Peyer's patch (tissue), 4 donors: Measurements from ENCODE around the gene CD59. TPM values are rescaled to one million over a fixed set of nuclear protein-coding genes. Genes with fewer than 3 reads are reported as not detected.
"Not testable (repeated sequence)": the region's sequence is repeated elsewhere in the genome, so short reads cannot be mapped to it uniquely, and the experiment has no call there.

ENCODE experiments used
- DNase-seq, 3 donors: peaks; one replicate each; pipeline ENCODE4 v3.0.0-alpha.2; 2017 to 2019
- H3K27ac ChIP-seq, 4 donors: fragments of 200-600 bp; sonication (generic); one replicate each; pipeline ENCODE4 v1.5.1; 2016 to 2019
- H3K27me3 ChIP-seq, 2 donors: fragments of 200-600 bp; sonication (generic); one replicate each; pipeline ENCODE4 v1.5.1; 2019
- H3K36me3 ChIP-seq, 3 donors: fragments of 200-600 bp; sonication (generic); one replicate each; pipeline ENCODE4 v1.5.1; 2016 to 2019
- H3K4me1 ChIP-seq, 4 donors: fragments of 200-600 bp; sonication (generic); one replicate each; pipeline ENCODE4 v1.5.1; 2016 to 2019
- H3K4me3 ChIP-seq, 4 donors: fragments of 200-600 bp; sonication (generic); 1 replicate in 3 of 4; 2 replicates in 1 of 4; pipeline ENCODE4 v1.5.1; 2016 to 2019; ENCODE audit warnings: mild to moderate bottlenecking in 1 of 4
- H3K9me3 ChIP-seq, 4 donors: fragments of 200-600 bp; sonication (generic); one replicate each; pipeline ENCODE4 v1.5.1; 2016 to 2019; ENCODE audit warnings: mild to moderate bottlenecking in 1 of 4
- CTCF ChIP-seq, 6 experiments: fragments of 450-650 bp in 4 of 6; fragments of 200-600 bp in 2 of 6; sonication (generic) in 1 of 6; IDR thresholded peaks; one replicate each; pipeline ENCODE4 v1.5.1; 2017 to 2019; ENCODE audit warnings: antibody characterized with exemption in 6 of 6, mild to moderate bottlenecking in 3 of 6, moderate library complexity in 1 of 6
- POLR2A ChIP-seq, 2 donors: fragments of 450-650 bp; IDR thresholded peaks; one replicate each; pipeline ENCODE4 v1.5.1; 2017; ENCODE audit warnings: antibody characterized with exemption in 2 of 2, mild to moderate bottlenecking in 2 of 2, moderate library complexity in 2 of 2
- total RNA-seq, 4 donors: library from RNA; depleted of rRNA; stranded (reverse); fragments of >200 nt; gene quantifications; one replicate each; pipeline ENCODE4 v1.1.0, GENCODE V29; 2016

Gene CD59
- total RNA-seq, 4 donors from 2014 or later: 48.7 to 85.1 (median 56.1) TPM

GRCh38 chr11:33663121-33663520, 73.1 kb downstream of the CD59 start:
- Histone ChIP-seq H3K4me3 (no peak overlapping the region), H3K4me1 (no peaks in the 10 kb centered on the region), H3K9me3 (no peaks in the 10 kb centered on the region), H3K36me3 (no peaks in the 10 kb centered on the region), H3K27me3 (no peaks in the 10 kb centered on the region), H3K27ac (no peak overlapping the region)
- no peak for TF ChIP-seq POLR2A (IDR thresholded peaks at IDR 0.05)
- DNase-seq: no peak

- not testable (repeated sequence) for H3K4me3 ChIP-seq, DNase-seq, H3K36me3 ChIP-seq, H3K27me3 ChIP-seq, H3K4me1 ChIP-seq, H3K27ac ChIP-seq, H3K9me3 ChIP-seq
These were observed 74.7 kb downstream of the CD59 start for GRCh38 chr11:33661526-33661925.

GRCh38 chr11:33660962-33661361, 75.3 kb downstream of the CD59 start:
- H3K9me3 ChIP-seq: no peaks in the 10 kb centered on the region
- TF ChIP-seq POLR2A (IDR thresholded peaks at IDR 0.05) (no peak), CTCF (IDR thresholded peaks at IDR 0.05) (no peak)
- H3K27ac ChIP-seq: no peak overlapping the region
- DNase-seq: no peak
- H3K4me1 ChIP-seq: no peaks in the 10 kb centered on the region
- no peaks in the 10 kb centered on the region for H3K27me3 ChIP-seq
- no peaks in the 10 kb centered on the region for H3K36me3 ChIP-seq
- no peak overlapping the region for H3K4me3 ChIP-seq

GRCh38 chr11:33659370-33660139, 76.7 kb downstream of the CD59 start:
- no peak for TF ChIP-seq POLR2A (IDR thresholded peaks at IDR 0.05)
- no peak for TF ChIP-seq CTCF (IDR thresholded peaks at IDR 0.05)
- H3K9me3 ChIP-seq: no peaks in the 10 kb centered on the region
- no peaks in the 10 kb centered on the region for H3K4me1 ChIP-seq
- no peak overlapping the region for H3K27ac ChIP-seq
- no peaks in the 10 kb centered on the region for H3K27me3 ChIP-seq
- H3K36me3 ChIP-seq: no peaks in the 10 kb centered on the region
- H3K4me3 ChIP-seq: no peak overlapping the region
- DNase-seq: no peak

- Histone ChIP-seq H3K27me3 (no peaks in the 10 kb centered on the region), H3K27ac (no peak overlapping the region), H3K4me1 (no peaks in the 10 kb centered on the region), H3K9me3 (no peaks in the 10 kb centered on the region), H3K4me3 (no peak overlapping the region), H3K36me3 (no peaks in the 10 kb centered on the region)
- no peak for DNase-seq
- TF ChIP-seq POLR2A (IDR thresholded peaks at IDR 0.05) (no peak), CTCF (IDR thresholded peaks at IDR 0.05) (no peak)
These were observed 77.9 kb downstream of the CD59 start for GRCh38 chr11:33658195-33658900.

GRCh38 chr11:33657757-33658156, 78.5 kb downstream of the CD59 start:
- Histone ChIP-seq H3K4me3 (no peak overlapping the region), H3K36me3 (no peaks in the 10 kb centered on the region), H3K9me3 (no peaks in the 10 kb centered on the region), H3K27me3 (no peaks in the 10 kb centered on the region), H3K27ac (no peak overlapping the region), H3K4me1 (no peaks in the 10 kb centered on the region)
- no peak for DNase-seq
- TF ChIP-seq POLR2A (IDR thresholded peaks at IDR 0.05): no peak
- TF ChIP-seq CTCF (IDR thresholded peaks at IDR 0.05): no peak
